ENCODE measurements around the gene CRABP2. TPM values are rescaled to one million over a fixed set of nuclear protein-coding genes. Genes with fewer than 3 reads are reported as not detected.
A peak's percentile ranks its signal among the peaks of the same experiment; 100 is the strongest.

The CRABP2 gene
- total and polyA plus RNA-seq, 2 of the 13 experiments (the other 11 are each of a cell fraction or from before 2014, with no cell fraction given), result 0.40 to 0.60 TPM

GRCh38 chr1:156728599-156729462, 23.4 kb upstream of the CRABP2 start, which contains the start of gene ISG20L2 (continued):
- TF ChIP-seq RXRB (CRISPR knock-in tag; IDR thresholded peaks at IDR 0.05; ENCODE audit: borderline replicate concordance) (no peak; the same call in 1 of the 2 replicates), SRSF9 (IDR thresholded peaks at IDR 0.05; ENCODE audit: borderline replicate concordance, insufficient read depth, low read depth, low read length, poor library complexity, severe bottlenecking) (no peak), TRIM24 (CRISPR knock-in tag; IDR thresholded peaks at IDR 0.05) (no peak), ZBTB2 (CRISPR knock-in tag; IDR thresholded peaks at IDR 0.05; ENCODE audit: low read depth) (no peak), ZMYM2 (CRISPR knock-in tag; IDR thresholded peaks at IDR 0.05) (peak; percentile 84), FOXP4 (CRISPR knock-in tag; IDR thresholded peaks at IDR 0.05) (no peak), SALL1 (CRISPR knock-in tag; IDR thresholded peaks at IDR 0.05) (peak; percentile 66), GTF2F1 (IDR thresholded peaks at IDR 0.05; ENCODE audit: low read length) (no peak), HINFP (CRISPR knock-in tag; IDR thresholded peaks at IDR 0.05; ENCODE audit: low read depth) (no peak), ZNF607 (CRISPR knock-in tag; IDR thresholded peaks at IDR 0.05; ENCODE audit: borderline replicate concordance) (no peak), ZNF234 (CRISPR knock-in tag; conservative IDR thresholded peaks at IDR 0.05) (no peak), ATF7 (IDR thresholded peaks at IDR 0.05) (no peak), ATF7 (CRISPR knock-in tag; IDR thresholded peaks at IDR 0.05) (peak; percentile 18; the same call in 1 of the 2 replicates), GMEB2 (CRISPR knock-in tag; IDR thresholded peaks at IDR 0.05; ENCODE audit: low read depth) (peak; percentile 86), TCF7L2 (IDR thresholded peaks at IDR 0.05; ENCODE audit: low read depth, low read length) (no peak), ZNF784 (CRISPR knock-in tag; IDR thresholded peaks at IDR 0.05; ENCODE audit: borderline replicate concordance) (no peak), PATZ1 (CRISPR knock-in tag; IDR thresholded peaks at IDR 0.05) (no peak; the same call in 1 of the 2 replicates), ZBTB7B (CRISPR knock-in tag; IDR thresholded peaks at IDR 0.05) (no peak), ZNF552 (CRISPR knock-in tag; IDR thresholded peaks at IDR 0.05; ENCODE audit: borderline replicate concordance) (no peak)
